ENCODE results near the gene SCN3B.

The SCN3B gene

DNA sequence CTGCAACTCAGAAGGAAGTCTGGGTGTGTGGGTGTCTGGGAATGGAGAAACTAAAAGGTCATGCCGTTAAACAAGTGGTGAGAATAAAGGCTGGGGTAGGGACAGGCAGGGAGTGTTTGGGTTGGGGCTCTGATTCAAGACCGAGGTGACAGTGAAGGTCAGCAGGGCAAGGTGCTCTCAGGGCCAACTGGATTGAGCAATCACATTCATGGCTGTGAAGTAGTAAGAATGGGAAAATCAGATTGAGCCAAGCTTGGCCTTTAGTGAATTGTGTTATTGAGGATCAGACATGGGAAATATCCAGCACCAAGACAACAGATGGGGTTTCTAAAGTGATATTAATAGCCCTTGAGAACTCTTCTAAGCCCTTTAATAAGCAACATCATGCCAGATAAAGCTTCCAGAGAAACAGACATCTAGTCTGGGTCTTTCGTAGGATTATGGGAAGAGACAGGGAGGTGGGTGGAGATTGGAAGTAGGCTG lies 24.3 kb downstream of the SCN3B start:
- Mint-ChIP-seq H3K4me1 (no peaks in the 10 kb centered on the region), H3K4me3 (no peak overlapping the region), H3K27me3 (peaks cover 9% of the 10 kb centered on the region), H3K9me3 (no peaks in the 10 kb centered on the region), H3K36me3 (no peaks in the 10 kb centered on the region), H3K27ac (no peak overlapping the region)

DNA sequence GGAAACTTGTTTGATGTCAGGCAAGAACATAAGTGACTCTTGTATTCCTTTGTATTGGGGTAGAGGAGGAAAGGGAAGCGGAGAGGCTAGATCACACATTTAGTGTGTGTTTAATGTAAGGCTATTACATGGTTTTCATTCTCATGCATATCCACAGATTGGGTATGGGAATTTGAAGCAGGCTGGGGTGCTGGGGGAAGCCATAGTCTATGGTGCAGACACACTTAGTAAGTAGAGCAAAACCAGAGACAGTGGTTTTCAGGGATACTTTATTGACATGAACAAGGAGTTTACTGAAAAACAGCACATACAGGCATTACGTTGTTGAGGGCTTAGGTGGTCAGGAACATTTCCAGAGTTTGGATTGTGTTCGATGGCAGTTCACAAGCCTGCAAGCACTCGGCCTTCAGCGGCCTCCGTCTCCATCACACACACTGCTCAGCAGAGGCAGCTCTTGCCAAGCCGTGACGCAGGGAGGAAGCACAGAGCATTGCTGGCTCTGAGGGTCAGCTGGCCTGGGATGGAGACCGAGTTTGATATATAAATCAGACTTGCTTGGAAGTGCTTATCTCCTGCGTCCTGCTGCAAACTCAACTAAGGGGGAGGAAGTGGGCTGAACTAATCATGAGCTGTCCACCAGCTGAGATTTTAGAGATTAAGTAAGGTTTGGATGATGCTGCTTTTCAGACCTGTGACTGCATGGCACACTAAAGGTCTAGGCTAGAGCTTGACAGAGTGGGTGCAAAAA lies 25.3 kb downstream of the SCN3B start:
- no peak overlapping the region for H3K4me3 Mint-ChIP-seq
- H3K27ac Mint-ChIP-seq, result no peak overlapping the region
- no peaks in the 10 kb centered on the region for H3K36me3 Mint-ChIP-seq
- H3K4me1 Mint-ChIP-seq, result no peaks in the 10 kb centered on the region
- H3K27me3 Mint-ChIP-seq, result peaks cover 5% of the 10 kb centered on the region
- no peaks in the 10 kb centered on the region for H3K9me3 Mint-ChIP-seq

DNA sequence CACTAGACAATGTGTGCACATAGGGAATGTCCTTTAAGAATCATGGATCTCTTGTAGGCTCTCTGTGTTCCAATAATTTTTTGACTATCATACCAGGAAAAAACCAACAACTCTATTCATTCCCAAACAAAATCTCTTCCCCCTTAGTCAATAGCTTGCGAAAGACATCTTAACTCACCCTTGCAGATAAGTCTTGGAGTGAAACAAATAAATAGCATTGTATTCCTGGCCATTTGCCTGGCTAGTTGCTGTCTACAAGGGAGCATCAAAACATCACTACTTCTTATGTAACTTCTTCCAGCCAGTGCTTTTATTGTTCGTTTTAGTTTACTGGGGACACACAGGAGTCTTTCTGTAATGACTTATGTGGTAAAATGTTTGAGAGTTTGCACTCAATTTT lies 29.4 kb downstream of the SCN3B start:
- Mint-ChIP-seq H3K27ac (no peak overlapping the region), H3K9me3 (no peaks in the 10 kb centered on the region)

DNA sequence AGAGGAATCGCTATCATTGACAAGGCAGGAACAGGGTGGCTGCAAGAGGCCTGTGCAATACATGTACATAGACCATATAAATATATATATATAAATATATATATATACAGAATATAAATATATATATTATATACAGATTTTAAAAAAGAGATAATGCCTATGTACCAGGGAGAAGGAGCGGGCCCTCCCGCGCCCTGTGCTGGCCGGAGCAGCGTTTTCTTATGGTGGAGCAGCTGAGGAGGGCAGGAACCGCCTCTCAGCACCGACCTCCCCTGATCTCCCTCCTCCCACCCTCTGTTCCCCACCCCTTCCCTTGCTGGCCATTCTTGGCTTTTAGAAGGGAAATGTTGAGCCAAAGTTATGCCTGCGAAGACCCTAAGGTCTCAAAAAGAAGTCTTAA lies 31.8 kb downstream of the SCN3B start:
- H3K4me1 Mint-ChIP-seq, result no peaks in the 10 kb centered on the region
- H3K4me3 Mint-ChIP-seq, result no peak overlapping the region
- H3K36me3 Mint-ChIP-seq, result peaks cover 8% of the 10 kb centered on the region
- H3K9me3 Mint-ChIP-seq, result no peaks in the 10 kb centered on the region
- H3K27me3 Mint-ChIP-seq, result no peaks in the 10 kb centered on the region
- H3K27ac Mint-ChIP-seq, result no peak overlapping the region

More for the DNA sequence above, 29.4 kb downstream of the SCN3B start:
- Mint-ChIP-seq H3K36me3 (peaks cover 2% of the 10 kb centered on the region), H3K27me3 (no peaks in the 10 kb centered on the region), H3K4me1 (no peaks in the 10 kb centered on the region), H3K4me3 (no peak overlapping the region)

DNA sequence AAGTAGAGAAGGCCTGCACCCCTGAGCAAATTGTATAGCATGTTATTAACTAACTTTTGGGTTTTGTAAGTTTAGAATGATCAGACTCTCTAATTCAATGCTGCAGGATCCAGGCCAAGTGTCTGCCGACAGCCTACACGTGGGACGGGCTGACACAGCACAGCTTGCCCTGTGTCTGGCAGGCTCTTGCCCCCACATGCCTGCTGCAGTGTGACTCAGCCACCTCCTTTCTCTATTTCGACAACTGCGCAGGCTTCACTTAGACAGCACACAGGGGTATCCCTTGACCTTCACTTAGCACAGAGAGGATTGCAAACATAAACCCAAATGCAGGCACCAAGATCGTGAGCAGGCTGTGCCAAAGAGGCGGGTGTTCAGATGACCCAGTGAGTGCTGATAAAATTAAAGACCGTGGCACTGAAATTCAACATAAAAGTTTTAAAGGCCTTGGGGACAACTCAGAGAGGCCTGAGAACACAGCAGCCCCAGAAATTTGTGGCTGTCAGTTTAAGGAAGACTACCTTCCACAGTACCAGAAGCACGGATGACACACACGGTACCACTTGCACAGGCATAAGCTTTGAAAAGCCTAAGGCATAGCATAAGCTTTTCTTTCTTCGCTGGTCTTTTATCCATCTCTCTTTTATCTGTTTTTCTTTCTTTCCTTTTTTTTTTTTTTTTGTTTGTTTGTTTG lies 37.8 kb downstream of the SCN3B start:
- peaks cover 8% of the 10 kb centered on the region for H3K36me3 Mint-ChIP-seq
- H3K27me3 Mint-ChIP-seq, result no peaks in the 10 kb centered on the region

DNA sequence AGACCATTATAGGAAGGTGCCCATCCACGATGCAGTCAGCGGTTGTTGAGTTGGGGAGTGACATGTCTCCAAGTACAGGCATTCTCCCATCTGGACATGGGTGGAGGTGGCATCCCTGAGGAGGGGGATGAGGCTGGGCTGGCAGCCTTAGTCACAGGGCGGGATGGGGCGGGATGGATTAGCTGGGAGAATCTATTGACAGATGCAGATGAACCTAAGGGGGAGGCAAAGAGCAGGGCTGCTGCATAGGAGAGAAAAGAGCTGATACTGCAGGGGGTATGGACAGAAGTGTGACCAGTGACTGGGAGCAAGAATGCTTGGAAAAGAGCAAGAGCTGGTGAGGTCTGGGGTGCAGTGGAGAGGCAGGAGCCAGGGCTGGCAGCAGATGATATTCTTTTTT lies 42.7 kb downstream of the SCN3B start:
- Mint-ChIP-seq H3K27me3 (no peaks in the 10 kb centered on the region), H3K4me1 (no peaks in the 10 kb centered on the region), H3K36me3 (peaks cover 2% of the 10 kb centered on the region), H3K27ac (no peak overlapping the region), H3K4me3 (no peak overlapping the region), H3K9me3 (no peaks in the 10 kb centered on the region)

More for the DNA sequence above, 37.8 kb downstream of the SCN3B start:
- no peaks in the 10 kb centered on the region for H3K4me1 Mint-ChIP-seq
- H3K4me3 Mint-ChIP-seq, result no peak overlapping the region
- no peaks in the 10 kb centered on the region for H3K9me3 Mint-ChIP-seq
- no peak overlapping the region for H3K27ac Mint-ChIP-seq

DNA sequence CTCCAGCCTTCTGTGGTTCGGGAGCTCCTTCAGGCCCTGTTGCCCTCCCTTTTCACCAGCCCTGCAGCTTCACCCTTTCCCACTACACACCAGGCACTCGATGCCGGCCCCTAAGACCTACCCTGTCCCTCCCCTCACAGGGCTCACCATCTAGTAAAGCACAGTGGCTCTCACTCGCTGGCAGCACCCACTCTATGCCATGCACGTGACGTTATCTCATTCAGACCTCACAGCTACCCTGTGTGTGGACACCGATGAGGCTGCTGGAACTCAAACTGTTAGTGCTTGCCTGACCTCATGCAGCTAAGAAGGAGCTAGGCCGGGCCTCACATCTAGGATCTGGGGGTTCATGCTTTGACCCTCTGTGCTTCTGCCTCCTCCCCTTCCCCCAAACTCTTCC lies 45.5 kb downstream of the SCN3B start:
- Mint-ChIP-seq H3K36me3 (peaks cover 2% of the 10 kb centered on the region), H3K27me3 (no peaks in the 10 kb centered on the region), H3K9me3 (no peaks in the 10 kb centered on the region), H3K27ac (no peak overlapping the region), H3K4me3 (no peak overlapping the region), H3K4me1 (no peaks in the 10 kb centered on the region)

DNA sequence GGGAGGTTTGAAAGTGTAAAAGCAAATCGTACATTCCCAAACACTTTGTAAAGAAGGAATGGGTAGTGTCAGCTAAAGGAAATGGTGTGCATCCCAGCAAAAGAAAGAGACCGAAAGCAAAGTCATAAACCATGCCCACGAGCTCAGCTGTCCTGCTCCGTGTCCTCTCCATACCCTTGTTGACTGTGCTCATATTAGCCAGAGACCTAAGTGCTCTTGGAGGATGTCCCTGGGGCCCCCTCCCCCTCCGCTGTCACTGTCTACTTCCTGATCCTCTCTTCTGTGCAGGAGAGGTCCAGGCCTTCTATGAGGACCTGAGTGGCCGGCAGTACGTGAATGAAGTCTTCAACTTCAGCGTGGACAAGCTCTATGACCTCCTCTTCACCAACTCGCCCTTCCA lies 46.1 kb downstream of the SCN3B start:
- Mint-ChIP-seq H3K27me3 (no peaks in the 10 kb centered on the region), H3K4me3 (no peak overlapping the region), H3K4me1 (no peaks in the 10 kb centered on the region), H3K27ac (no peak overlapping the region), H3K9me3 (no peaks in the 10 kb centered on the region), H3K36me3 (peaks cover 2% of the 10 kb centered on the region)

DNA sequence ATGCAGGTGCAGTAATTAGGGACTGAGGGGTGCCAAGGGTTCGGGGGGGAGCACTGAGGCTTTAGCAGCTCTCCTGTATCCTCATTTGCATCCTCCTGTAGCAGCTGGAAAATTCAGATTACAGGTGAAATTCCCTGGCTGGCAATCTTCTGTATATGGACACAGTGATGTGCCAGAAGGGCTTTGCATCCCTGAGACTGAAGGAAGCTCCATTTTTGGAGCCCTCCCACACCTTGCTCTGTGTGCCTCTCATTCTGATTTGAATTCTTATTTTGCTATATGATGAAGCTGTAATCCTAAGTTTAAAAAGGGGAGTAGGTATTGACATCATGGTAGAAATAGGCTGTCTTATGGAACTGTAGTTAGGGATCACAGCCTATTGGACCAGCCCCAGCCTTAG lies 46.6 kb downstream of the SCN3B start:
- no peaks in the 10 kb centered on the region for H3K4me1 Mint-ChIP-seq

DNA sequence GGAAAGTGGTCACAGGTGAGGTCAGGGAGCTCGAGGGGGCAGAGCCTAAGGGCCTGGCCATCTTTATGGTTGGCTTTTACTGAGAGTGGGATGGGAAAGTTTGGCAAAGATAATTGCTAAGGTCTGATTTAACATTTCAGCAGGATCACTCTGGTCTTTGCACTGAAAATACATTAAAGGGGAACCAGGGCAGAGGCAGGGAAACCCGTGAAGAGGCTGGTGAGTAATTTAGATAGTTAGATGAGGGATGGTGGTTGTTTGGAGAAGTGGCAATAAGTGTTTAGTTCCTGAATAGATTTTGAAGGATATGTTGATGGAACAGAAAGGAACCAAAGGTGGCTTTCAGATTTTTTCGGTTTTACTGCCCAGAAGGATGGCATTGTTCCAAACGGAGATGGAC lies 50.8 kb downstream of the SCN3B start:
- Mint-ChIP-seq H3K4me1 (no peaks in the 10 kb centered on the region), H3K27me3 (no peaks in the 10 kb centered on the region), H3K27ac (no peak overlapping the region), H3K4me3 (no peak overlapping the region), H3K9me3 (no peaks in the 10 kb centered on the region), H3K36me3 (no peaks in the 10 kb centered on the region)

More for the DNA sequence above, 46.6 kb downstream of the SCN3B start:
- Mint-ChIP-seq H3K4me3 (no peak overlapping the region), H3K27me3 (no peaks in the 10 kb centered on the region), H3K36me3 (peaks cover 2% of the 10 kb centered on the region), H3K9me3 (no peaks in the 10 kb centered on the region), H3K27ac (no peak overlapping the region)

DNA sequence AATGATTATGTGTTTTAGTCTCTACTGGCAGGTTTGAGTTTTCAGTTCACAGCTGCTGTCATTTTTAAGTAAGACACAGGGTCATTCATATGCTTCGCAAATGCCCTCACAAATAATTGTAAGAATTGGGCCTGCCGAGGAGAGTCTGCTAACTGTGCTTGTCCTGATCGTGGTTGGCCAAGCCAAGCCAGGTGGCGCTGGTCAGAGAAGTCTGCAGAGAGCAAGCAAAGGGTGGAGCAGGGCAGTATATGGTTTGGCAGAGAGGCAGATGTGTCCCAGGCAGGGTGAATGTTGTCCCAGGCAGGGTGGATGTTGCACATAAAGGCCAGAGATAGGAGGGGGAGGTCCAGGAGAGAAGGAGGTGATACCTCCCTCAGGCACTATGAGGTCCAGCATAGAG lies 52.7 kb downstream of the SCN3B start:
- no peak overlapping the region for H3K4me3 Mint-ChIP-seq
- H3K4me1 Mint-ChIP-seq, result no peaks in the 10 kb centered on the region
- no peaks in the 10 kb centered on the region for H3K36me3 Mint-ChIP-seq
- no peak overlapping the region for H3K27ac Mint-ChIP-seq
- no peaks in the 10 kb centered on the region for H3K27me3 Mint-ChIP-seq
- H3K9me3 Mint-ChIP-seq, result no peaks in the 10 kb centered on the region

DNA sequence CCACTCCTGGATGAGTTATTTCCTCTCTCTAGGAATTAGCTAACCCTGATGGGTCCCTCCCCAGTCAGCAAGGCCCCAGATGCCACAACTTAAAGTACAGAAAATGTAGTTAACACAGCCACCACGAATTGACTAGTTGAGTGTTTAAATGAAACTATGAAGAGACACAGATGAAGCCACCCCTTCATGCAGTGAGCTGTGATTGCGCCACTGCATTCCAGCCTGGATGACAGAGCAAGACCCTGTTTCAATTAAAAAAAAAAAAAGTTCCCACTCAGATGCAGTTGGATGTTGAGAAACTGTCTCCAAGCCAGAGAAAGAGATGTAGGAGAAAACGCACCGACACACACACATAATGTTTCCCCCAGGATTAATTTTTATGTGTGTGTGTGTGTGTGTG lies 53.3 kb downstream of the SCN3B start:
- Mint-ChIP-seq H3K27me3 (no peaks in the 10 kb centered on the region), H3K36me3 (no peaks in the 10 kb centered on the region), H3K27ac (no peak overlapping the region), H3K4me3 (no peak overlapping the region), H3K4me1 (no peaks in the 10 kb centered on the region), H3K9me3 (no peaks in the 10 kb centered on the region)

DNA sequence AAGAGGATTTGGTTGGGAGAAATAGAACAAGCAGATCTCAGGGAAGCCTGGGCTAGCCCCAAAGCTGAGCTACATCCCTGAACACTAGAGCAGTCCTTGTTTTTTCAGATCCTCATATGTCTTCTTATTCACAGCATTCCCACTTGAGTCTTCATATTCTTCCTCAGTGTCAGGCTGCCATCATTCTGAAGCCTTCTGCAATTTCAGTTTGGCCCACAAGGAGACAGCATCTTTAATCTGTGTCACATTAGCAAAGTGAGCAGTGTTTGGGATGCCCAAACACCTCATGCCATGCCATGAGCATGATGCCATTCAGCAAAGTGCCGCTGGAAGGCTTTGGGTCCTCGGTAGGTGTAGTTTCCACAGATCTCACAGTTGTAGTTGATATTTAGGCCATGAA lies 56.6 kb downstream of the SCN3B start:
- H3K36me3 Mint-ChIP-seq, result peaks cover 2% of the 10 kb centered on the region
- no peaks in the 10 kb centered on the region for H3K27me3 Mint-ChIP-seq
- no peak overlapping the region for H3K4me3 Mint-ChIP-seq
- no peaks in the 10 kb centered on the region for H3K4me1 Mint-ChIP-seq
- no peaks in the 10 kb centered on the region for H3K9me3 Mint-ChIP-seq
- no peak overlapping the region for H3K27ac Mint-ChIP-seq

DNA sequence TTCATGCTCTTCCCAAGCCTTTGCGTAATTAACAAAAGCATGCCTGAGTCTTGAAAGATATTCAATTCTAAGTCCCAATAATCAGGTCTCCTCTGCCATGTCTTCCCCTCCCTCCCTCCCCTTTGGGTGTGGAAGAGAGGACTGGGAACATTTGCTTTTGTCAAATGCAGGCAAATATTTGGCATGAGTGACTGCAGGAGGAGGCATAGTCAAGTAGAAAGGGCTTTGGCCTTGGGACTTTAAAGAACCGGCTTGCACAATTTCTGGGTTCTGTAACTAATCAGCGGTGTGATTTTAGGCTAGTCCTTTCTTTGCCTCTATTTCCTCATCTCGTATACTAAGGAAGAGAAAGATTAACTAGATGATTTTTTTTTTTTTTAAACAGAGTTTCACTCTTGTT lies 59.5 kb downstream of the SCN3B start:
- no peaks in the 10 kb centered on the region for H3K9me3 Mint-ChIP-seq
- H3K27ac Mint-ChIP-seq, result no peak overlapping the region
- no peaks in the 10 kb centered on the region for H3K27me3 Mint-ChIP-seq
- H3K4me3 Mint-ChIP-seq, result no peak overlapping the region
- peaks cover 2% of the 10 kb centered on the region for H3K36me3 Mint-ChIP-seq
- no peaks in the 10 kb centered on the region for H3K4me1 Mint-ChIP-seq

DNA sequence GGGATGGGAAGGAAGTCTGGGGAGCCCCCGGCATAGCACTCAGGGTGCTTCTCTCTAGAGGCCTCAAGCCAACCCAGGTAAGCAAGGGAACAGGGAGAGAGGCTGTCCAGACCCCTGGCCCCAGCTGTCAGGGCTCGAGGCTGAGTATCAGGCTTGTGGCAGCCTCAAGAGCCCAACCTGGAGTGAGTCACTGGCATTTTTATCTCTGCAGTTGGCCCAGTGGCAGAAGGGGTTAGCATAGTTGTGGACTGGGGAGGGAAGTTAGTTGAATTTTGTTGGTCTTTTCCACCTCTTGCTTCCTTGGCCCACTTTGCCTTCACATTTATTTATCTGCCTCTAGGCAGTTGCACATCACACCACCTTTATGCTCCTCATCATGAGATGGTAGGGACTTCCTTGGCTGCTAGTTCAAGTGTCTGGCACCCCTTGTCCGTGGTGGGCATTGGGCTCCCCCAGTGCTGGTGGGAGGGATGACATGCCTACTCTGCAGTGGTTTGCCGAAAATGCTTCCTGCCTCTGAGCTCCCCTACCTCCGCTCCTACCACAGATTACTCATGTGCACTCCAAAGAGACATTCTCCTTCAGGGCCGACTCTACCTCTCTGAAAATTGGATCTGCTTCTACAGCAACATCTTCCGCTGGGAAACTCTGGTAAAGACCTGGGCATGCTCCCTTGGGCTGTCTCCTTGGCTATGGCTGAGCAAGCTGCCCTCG lies 60.1 kb downstream of the SCN3B start:
- Mint-ChIP-seq H3K36me3 (peaks cover 2% of the 10 kb centered on the region), H3K4me1 (no peaks in the 10 kb centered on the region), H3K4me3 (no peak overlapping the region), H3K27me3 (no peaks in the 10 kb centered on the region), H3K9me3 (no peaks in the 10 kb centered on the region), H3K27ac (no peak overlapping the region)

DNA sequence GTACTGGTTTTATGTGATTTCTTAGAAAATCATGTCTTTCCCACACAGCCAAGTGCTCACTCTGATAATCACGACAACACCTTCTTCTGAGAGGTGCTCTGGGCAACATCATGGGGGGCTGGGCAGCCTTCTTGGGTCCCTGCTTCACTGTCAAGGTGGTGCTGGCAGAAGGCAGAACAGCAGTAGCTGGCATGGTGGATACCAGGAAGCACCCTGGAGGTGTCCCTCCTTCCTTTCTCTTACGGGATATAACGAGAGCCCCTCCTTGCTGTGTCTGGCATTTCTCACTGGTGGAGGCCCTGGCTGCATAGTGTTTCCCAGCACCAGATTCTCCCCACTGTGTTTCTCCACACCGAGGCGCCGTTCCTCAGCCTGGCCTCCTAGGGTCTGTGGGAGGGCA lies 60.9 kb downstream of the SCN3B start:
- no peak overlapping the region for H3K27ac Mint-ChIP-seq
- H3K9me3 Mint-ChIP-seq, result no peaks in the 10 kb centered on the region
- no peaks in the 10 kb centered on the region for H3K27me3 Mint-ChIP-seq
- H3K4me1 Mint-ChIP-seq, result no peaks in the 10 kb centered on the region
- H3K4me3 Mint-ChIP-seq, result no peak overlapping the region
- H3K36me3 Mint-ChIP-seq, result peaks cover 2% of the 10 kb centered on the region

Measured in activated naive CD4-positive, alpha-beta T cell treated with anti-CD3 and anti-CD28 coated beads, Interleukin-2, amount 50 U/mL, for 24 hours (primary cell).